Measurements from ENCODE around the gene DYSF. TPM values are rescaled to one million over a fixed set of nuclear protein-coding genes. Genes with fewer than 3 reads are reported as not detected.
"Not testable (repeated sequence)": the region's sequence is repeated elsewhere in the genome, so short reads cannot be mapped to it uniquely, and the experiment has no call there.

DYSF gene
- total RNA-seq, 1 donor from 2014 or later, result 112 TPM

DNA sequence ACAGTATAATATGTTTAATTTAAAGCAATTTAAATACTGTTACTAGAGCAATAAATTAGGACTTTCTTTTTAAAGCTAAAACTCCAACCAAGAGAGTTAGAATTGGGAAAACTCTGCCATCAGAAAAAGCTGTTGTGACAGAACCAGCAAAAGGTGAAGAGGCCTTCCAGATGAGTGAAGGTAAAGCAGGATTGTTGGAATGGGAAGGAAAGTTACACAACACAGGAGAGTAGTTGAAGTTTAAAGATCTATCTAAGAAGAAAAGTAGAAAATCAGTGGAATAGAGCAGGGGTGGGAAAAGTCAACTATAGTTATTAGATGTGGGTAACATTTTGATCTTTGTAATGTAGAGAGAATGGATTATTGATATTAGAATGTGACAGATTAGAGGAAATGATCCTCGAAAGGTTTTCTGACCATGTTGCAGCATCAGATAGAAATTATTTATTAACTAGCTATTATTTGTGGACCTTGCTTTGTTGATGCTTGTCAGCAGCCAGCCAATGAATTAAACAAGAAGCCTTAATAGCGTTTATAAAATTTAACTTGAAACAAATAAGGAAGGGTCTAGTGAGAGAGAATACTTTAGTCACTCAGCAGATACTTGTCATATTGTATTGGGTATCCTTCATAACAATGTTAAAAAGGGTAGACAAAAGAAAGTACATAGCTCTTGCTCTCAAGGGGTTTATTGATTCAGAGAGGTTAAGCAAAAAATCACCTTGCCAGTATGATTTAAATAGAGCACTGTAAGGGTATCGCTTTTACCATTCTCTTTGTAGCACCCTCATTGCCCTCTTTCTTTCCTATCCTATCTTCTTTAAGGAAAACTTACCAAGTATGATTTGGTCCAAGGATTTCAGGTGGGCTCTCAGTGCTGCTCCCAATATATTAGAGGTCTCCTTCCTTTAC lies 24.6 kb upstream of the DYSF start:
- no peak overlapping the region for H3K4me3 Mint-ChIP-seq (ENCODE audit: unreplicated experiment)
- TF ChIP-seq, protein P1, sequence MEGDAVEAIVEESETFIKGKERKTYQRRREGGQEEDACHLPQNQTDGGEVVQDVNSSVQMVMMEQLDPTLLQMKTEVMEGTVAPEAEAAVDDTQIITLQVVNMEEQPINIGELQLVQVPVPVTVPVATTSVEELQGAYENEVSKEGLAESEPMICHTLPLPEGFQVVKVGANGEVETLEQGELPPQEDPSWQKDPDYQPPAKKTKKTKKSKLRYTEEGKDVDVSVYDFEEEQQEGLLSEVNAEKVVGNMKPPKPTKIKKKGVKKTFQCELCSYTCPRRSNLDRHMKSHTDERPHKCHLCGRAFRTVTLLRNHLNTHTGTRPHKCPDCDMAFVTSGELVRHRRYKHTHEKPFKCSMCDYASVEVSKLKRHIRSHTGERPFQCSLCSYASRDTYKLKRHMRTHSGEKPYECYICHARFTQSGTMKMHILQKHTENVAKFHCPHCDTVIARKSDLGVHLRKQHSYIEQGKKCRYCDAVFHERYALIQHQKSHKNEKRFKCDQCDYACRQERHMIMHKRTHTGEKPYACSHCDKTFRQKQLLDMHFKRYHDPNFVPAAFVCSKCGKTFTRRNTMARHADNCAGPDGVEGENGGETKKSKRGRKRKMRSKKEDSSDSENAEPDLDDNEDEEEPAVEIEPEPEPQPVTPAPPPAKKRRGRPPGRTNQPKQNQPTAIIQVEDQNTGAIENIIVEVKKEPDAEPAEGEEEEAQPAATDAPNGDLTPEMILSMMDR (IDR thresholded peaks at IDR 0.05), result no peak
- H3K27ac Mint-ChIP-seq (ENCODE audit: unreplicated experiment), result no peak overlapping the region
- no peak for DNase-seq (ENCODE audit: low spot score)
- peaks cover 37% of the 10 kb centered on the region for H3K36me3 Mint-ChIP-seq (ENCODE audit: low read depth)
- no peaks in the 10 kb centered on the region for H3K9me3 Mint-ChIP-seq (ENCODE audit: low read depth)
- no peaks in the 10 kb centered on the region for H3K27me3 Mint-ChIP-seq (ENCODE audit: low read depth)
- H3K4me1 Mint-ChIP-seq (ENCODE audit: low read depth), result no peaks in the 10 kb centered on the region

DNA sequence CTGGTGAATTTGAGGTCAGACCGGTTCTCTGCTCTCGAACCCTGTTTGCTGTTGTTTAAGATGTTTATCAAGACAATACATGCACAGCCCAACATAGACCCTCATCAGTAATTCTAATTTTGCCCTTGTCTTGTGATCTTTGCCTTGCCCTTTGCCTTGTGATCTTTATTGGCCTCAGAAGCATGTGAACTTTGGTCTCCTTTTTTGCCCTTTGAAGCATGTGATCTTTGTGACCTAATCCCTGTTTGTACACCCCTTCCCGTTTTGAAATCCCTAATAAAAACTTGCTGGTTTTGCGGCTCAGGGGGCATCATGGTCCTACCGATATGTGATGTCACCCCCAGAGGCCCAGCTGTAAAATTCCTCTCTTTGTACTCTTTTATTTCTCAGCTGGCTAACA lies 8.2 kb upstream of the DYSF start:
- not testable (repeated sequence) for H3K9me3 Mint-ChIP-seq (ENCODE audit: low read depth); DNase-seq (ENCODE audit: low spot score); H3K27ac Mint-ChIP-seq (ENCODE audit: unreplicated experiment); H3K4me3 Mint-ChIP-seq (ENCODE audit: unreplicated experiment); H3K27me3 Mint-ChIP-seq (ENCODE audit: low read depth); H3K4me1 Mint-ChIP-seq (ENCODE audit: low read depth)
- peaks cover 13% of the 10 kb centered on the region for H3K36me3 Mint-ChIP-seq (ENCODE audit: low read depth)

DNA sequence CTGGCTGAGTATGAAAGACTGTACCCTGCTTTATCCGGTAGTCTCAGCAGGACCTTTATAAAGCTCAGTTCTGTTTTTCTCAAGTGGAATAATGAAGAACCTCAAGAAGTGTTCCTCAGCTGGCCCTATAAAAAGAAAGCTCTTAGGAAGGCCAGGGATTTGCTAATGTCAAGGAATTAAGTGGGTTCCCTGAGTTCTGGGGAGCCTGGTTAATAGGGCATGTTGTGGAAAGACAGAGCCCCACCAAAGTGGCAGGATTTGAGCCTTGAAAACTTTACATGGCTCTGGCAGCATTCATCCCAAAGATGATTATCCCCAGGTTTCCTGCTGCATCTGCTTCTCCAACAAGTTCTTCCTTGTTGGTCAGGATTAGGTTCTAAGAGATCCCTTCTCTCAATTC lies 6.9 kb upstream of the DYSF start:
- peaks cover 7% of the 10 kb centered on the region for H3K36me3 Mint-ChIP-seq (ENCODE audit: low read depth)
- no peaks in the 10 kb centered on the region for H3K9me3 Mint-ChIP-seq (ENCODE audit: low read depth)
- TF ChIP-seq, protein P1 (IDR thresholded peaks at IDR 0.05), result no peak
- no peak for DNase-seq (ENCODE audit: low spot score)
- H3K4me1 Mint-ChIP-seq (ENCODE audit: low read depth), result peaks cover 8% of the 10 kb centered on the region
- H3K4me3 Mint-ChIP-seq (ENCODE audit: unreplicated experiment), result no peak overlapping the region
- no peaks in the 10 kb centered on the region for H3K27me3 Mint-ChIP-seq (ENCODE audit: low read depth)
- no peak overlapping the region for H3K27ac Mint-ChIP-seq (ENCODE audit: unreplicated experiment)

DNA sequence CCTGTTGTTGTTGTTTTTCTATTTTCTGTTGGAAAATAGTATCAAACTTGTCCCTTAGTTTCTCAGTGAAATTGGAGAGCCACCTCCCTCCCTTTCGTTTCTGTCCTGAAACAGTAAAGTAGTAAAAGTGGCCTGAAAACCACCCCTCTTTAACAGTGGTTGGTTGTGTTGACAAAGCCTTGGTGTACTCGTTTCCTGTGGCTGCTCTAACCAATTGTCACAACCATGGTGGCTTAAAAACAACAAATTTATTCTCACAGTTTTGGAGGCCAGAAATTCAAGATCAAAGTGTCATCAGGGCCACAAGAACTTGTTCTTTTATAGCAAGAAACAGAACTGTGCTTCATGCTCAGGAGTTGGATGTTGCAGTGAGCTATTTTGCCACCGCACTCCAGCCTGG lies 4.0 kb upstream of the DYSF start:
- Mint-ChIP-seq H3K4me1 (ENCODE audit: low read depth) (peaks cover 28% of the 10 kb centered on the region), H3K27me3 (ENCODE audit: low read depth) (no peaks in the 10 kb centered on the region), H3K36me3 (ENCODE audit: low read depth) (peaks cover 3% of the 10 kb centered on the region), H3K4me3 (ENCODE audit: unreplicated experiment) (no peak overlapping the region), H3K27ac (ENCODE audit: unreplicated experiment) (no peak overlapping the region), H3K9me3 (ENCODE audit: low read depth) (no peaks in the 10 kb centered on the region)
- no peak for DNase-seq (ENCODE audit: low spot score)
- TF ChIP-seq, protein P1 (IDR thresholded peaks at IDR 0.05), result no peak

DNA sequence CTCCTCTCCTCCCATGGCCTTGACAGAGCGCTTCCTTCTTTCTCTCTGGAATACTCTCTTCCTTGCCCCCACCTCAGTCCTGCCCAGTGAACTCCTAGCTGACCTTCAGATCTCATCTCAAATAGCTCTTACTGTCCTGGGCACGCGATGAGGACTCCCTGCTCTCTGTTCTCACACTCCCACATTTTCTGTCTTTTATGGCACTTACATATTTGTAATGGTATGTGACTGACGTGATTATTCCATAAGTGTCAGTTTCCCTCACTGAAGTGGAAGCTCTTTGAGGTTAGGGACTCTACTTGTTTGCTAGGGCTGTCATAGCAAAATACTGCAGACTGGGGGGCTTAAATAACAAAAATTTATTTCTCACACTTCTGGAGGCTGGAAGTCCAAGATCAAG lies 1.7 kb upstream of the DYSF start:
- DNase-seq (ENCODE audit: low spot score), result no peak
- Mint-ChIP-seq H3K4me3 (ENCODE audit: unreplicated experiment) (no peak overlapping the region), H3K36me3 (ENCODE audit: low read depth) (no peaks in the 10 kb centered on the region), H3K27ac (ENCODE audit: unreplicated experiment) (peak overlapping the region; percentile 93), H3K4me1 (ENCODE audit: low read depth) (peaks cover 51% of the 10 kb centered on the region), H3K27me3 (ENCODE audit: low read depth) (no peaks in the 10 kb centered on the region), H3K9me3 (ENCODE audit: low read depth) (no peaks in the 10 kb centered on the region)
- TF ChIP-seq, protein P1 (IDR thresholded peaks at IDR 0.05), result no peak

DNA sequence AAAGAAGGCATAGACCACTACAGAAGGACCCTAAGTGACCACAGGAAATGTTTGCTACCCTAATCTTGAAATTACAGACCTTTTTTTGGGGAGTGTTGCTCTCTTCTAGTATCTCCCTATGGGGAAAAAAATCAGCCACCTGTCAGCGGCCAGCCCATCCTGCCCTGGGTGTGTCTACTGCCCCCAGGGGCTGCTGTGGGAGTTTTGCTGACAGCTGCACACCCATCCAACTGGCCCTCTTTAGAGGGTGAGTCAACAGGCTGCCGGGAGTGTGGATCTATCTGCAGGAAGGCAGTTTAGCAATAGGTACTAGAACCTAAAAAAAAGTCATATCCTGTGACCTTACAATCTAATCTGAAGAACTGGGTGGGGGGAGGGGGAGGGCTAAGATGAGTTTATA lies 796 bp upstream of the DYSF start:
- H3K4me1 Mint-ChIP-seq (ENCODE audit: low read depth), result peaks cover 58% of the 10 kb centered on the region
- TF ChIP-seq, protein P1 (IDR thresholded peaks at IDR 0.05), result peak; percentile 41
- H3K9me3 Mint-ChIP-seq (ENCODE audit: low read depth), result no peaks in the 10 kb centered on the region
- H3K4me3 Mint-ChIP-seq (ENCODE audit: unreplicated experiment), result peak overlapping the region; percentile 74
- no peaks in the 10 kb centered on the region for H3K27me3 Mint-ChIP-seq (ENCODE audit: low read depth)
- no peak for DNase-seq (ENCODE audit: low spot score)
- no peaks in the 10 kb centered on the region for H3K36me3 Mint-ChIP-seq (ENCODE audit: low read depth)
- H3K27ac Mint-ChIP-seq (ENCODE audit: unreplicated experiment), result peak overlapping the region; percentile 76
